ENCODE results near the gene MCRS1. TPM values are rescaled to one million over a fixed set of nuclear protein-coding genes. Genes with fewer than 3 reads are reported as not detected.

The MCRS1 gene
- total RNA-seq, 2 donors from 2014 or later: 78.0 to 92.2 TPM

GRCh38 chr12:49548481-49548821 is 19.5 kb downstream of the MCRS1 start:
- ATAC-seq (peak; percentile 8), DNase-seq (no peak)
- H3K27me3 Mint-ChIP-seq: peaks cover 17% of the 10 kb centered on the region
- H3K4me1 Mint-ChIP-seq: peaks cover 24% of the 10 kb centered on the region
- no peaks in the 10 kb centered on the region for H3K36me3 Mint-ChIP-seq (ENCODE audit: low read depth)
- peak overlapping the region; percentile 82 for H3K4me3 Mint-ChIP-seq
- no peak overlapping the region for H3K27ac Mint-ChIP-seq
- no peaks in the 10 kb centered on the region for H3K9me3 ChIP-seq (ENCODE audit: control insufficient read depth, low read length, poor library complexity, severe bottlenecking)

GRCh38 chr12:49547090-49547690 is 20.8 kb downstream of the MCRS1 start:
- no peak for ATAC-seq
- Mint-ChIP-seq H3K27me3 (peaks cover 17% of the 10 kb centered on the region), H3K4me1 (peaks cover 20% of the 10 kb centered on the region), H3K36me3 (ENCODE audit: low read depth) (no peaks in the 10 kb centered on the region), H3K4me3 (no peak overlapping the region), H3K27ac (no peak overlapping the region)
- H3K9me3 ChIP-seq (ENCODE audit: control insufficient read depth, low read length, poor library complexity, severe bottlenecking): no peaks in the 10 kb centered on the region
- DNase-seq: no peak

- no peaks in the 10 kb centered on the region for H3K9me3 ChIP-seq (ENCODE audit: control insufficient read depth, low read length, poor library complexity, severe bottlenecking)
- ATAC-seq (no peak), DNase-seq (no peak)
- H3K27ac Mint-ChIP-seq: no peak overlapping the region
- no peaks in the 10 kb centered on the region for H3K36me3 Mint-ChIP-seq (ENCODE audit: low read depth)
- peaks cover 22% of the 10 kb centered on the region for H3K4me1 Mint-ChIP-seq
- no peak overlapping the region for H3K4me3 Mint-ChIP-seq
- H3K27me3 Mint-ChIP-seq: peaks cover 17% of the 10 kb centered on the region
These were observed 21.5 kb downstream of the MCRS1 start for GRCh38 chr12:49546481-49546880.

- peaks cover 28% of the 10 kb centered on the region for H3K4me1 Mint-ChIP-seq
- no peak for ATAC-seq
- H3K27ac Mint-ChIP-seq: no peak overlapping the region
- H3K9me3 ChIP-seq (ENCODE audit: control insufficient read depth, low read length, poor library complexity, severe bottlenecking): no peaks in the 10 kb centered on the region
- DNase-seq: no peak
- no peak overlapping the region for H3K4me3 Mint-ChIP-seq
- H3K36me3 Mint-ChIP-seq (ENCODE audit: low read depth): no peaks in the 10 kb centered on the region
- peaks cover 17% of the 10 kb centered on the region for H3K27me3 Mint-ChIP-seq
These were observed 22.1 kb downstream of the MCRS1 start for GRCh38 chr12:49545815-49546214.

GRCh38 chr12:49543914-49544815 is 23.8 kb downstream of the MCRS1 start:
- DNase-seq: no peak

GRCh38 chr12:49543221-49543913 is 24.6 kb downstream of the MCRS1 start:
- H3K27me3 Mint-ChIP-seq: peaks cover 15% of the 10 kb centered on the region
- DNase-seq (no peak), ATAC-seq (no peak)
- no peaks in the 10 kb centered on the region for H3K9me3 ChIP-seq (ENCODE audit: control insufficient read depth, low read length, poor library complexity, severe bottlenecking)
- H3K27ac Mint-ChIP-seq: peak overlapping the region; percentile 32
- peaks cover 29% of the 10 kb centered on the region for H3K4me1 Mint-ChIP-seq
- H3K4me3 Mint-ChIP-seq: no peak overlapping the region
- H3K36me3 Mint-ChIP-seq (ENCODE audit: low read depth): no peaks in the 10 kb centered on the region

More at GRCh38 chr12:49543914-49544815, 23.8 kb downstream of the MCRS1 start:
- no peak overlapping the region for H3K4me3 Mint-ChIP-seq
- H3K27ac Mint-ChIP-seq: no peak overlapping the region
- no peak for ATAC-seq
- no peaks in the 10 kb centered on the region for H3K9me3 ChIP-seq (ENCODE audit: control insufficient read depth, low read length, poor library complexity, severe bottlenecking)
- H3K27me3 Mint-ChIP-seq: peaks cover 17% of the 10 kb centered on the region
- H3K4me1 Mint-ChIP-seq: peaks cover 32% of the 10 kb centered on the region
- H3K36me3 Mint-ChIP-seq (ENCODE audit: low read depth): no peaks in the 10 kb centered on the region

- H3K36me3 Mint-ChIP-seq (ENCODE audit: low read depth): no peaks in the 10 kb centered on the region
- no peaks in the 10 kb centered on the region for H3K9me3 ChIP-seq (ENCODE audit: control insufficient read depth, low read length, poor library complexity, severe bottlenecking)
- no peak for DNase-seq
- peaks cover 9% of the 10 kb centered on the region for H3K27me3 Mint-ChIP-seq
- H3K4me1 Mint-ChIP-seq: peaks cover 28% of the 10 kb centered on the region
- no peak for ATAC-seq
- H3K4me3 Mint-ChIP-seq: no peak overlapping the region
- peak overlapping the region; percentile 32 for H3K27ac Mint-ChIP-seq
These were observed 25.3 kb downstream of the MCRS1 start for GRCh38 chr12:49542592-49543160.

GRCh38 chr12:49541911-49542505 is 25.9 kb downstream of the MCRS1 start:
- no peaks in the 10 kb centered on the region for H3K9me3 ChIP-seq (ENCODE audit: control insufficient read depth, low read length, poor library complexity, severe bottlenecking)
- Mint-ChIP-seq H3K4me1 (peaks cover 28% of the 10 kb centered on the region), H3K36me3 (ENCODE audit: low read depth) (no peaks in the 10 kb centered on the region), H3K27me3 (peaks cover 5% of the 10 kb centered on the region), H3K27ac (no peak overlapping the region), H3K4me3 (no peak overlapping the region)
- ATAC-seq (no peak), DNase-seq (no peak)

GRCh38 chr12:49541140-49541861 is 26.6 kb downstream of the MCRS1 start:
- Mint-ChIP-seq H3K27ac (no peak overlapping the region), H3K27me3 (peaks cover 5% of the 10 kb centered on the region), H3K4me3 (peak overlapping the region; percentile 63), H3K36me3 (ENCODE audit: low read depth) (no peaks in the 10 kb centered on the region), H3K4me1 (peaks cover 30% of the 10 kb centered on the region)
- DNase-seq: no peak
- ATAC-seq: no peak
- no peaks in the 10 kb centered on the region for H3K9me3 ChIP-seq (ENCODE audit: control insufficient read depth, low read length, poor library complexity, severe bottlenecking)

GRCh38 chr12:49540229-49541139 is 27.5 kb downstream of the MCRS1 start:
- ATAC-seq (no peak), DNase-seq (no peak)
- H3K36me3 Mint-ChIP-seq (ENCODE audit: low read depth): no peaks in the 10 kb centered on the region
- H3K27ac Mint-ChIP-seq: peak overlapping the region; percentile 74
- H3K9me3 ChIP-seq (ENCODE audit: control insufficient read depth, low read length, poor library complexity, severe bottlenecking): no peaks in the 10 kb centered on the region
- peaks cover 5% of the 10 kb centered on the region for H3K27me3 Mint-ChIP-seq
- H3K4me1 Mint-ChIP-seq: peaks cover 30% of the 10 kb centered on the region
- peak overlapping the region; percentile 80 for H3K4me3 Mint-ChIP-seq

- ATAC-seq (no peak), DNase-seq (no peak)
- no peaks in the 10 kb centered on the region for H3K9me3 ChIP-seq (ENCODE audit: control insufficient read depth, low read length, poor library complexity, severe bottlenecking)
- no peaks in the 10 kb centered on the region for H3K27me3 Mint-ChIP-seq
- H3K27ac Mint-ChIP-seq: peak overlapping the region; percentile 74
- peak overlapping the region; percentile 80 for H3K4me3 Mint-ChIP-seq
- H3K36me3 Mint-ChIP-seq (ENCODE audit: low read depth): no peaks in the 10 kb centered on the region
- H3K4me1 Mint-ChIP-seq: peaks cover 29% of the 10 kb centered on the region
These were observed 28.3 kb downstream of the MCRS1 start for GRCh38 chr12:49539406-49540228.
